Stimulated activated CD4-positive, alpha-beta T cell treated with anti-CD3 and anti-CD28 coated beads, Interleukin-1b, Interleukin-23, amount 100 ng/mL, for 24 hours (primary cell): ENCODE results near the gene TTC14.
A peak's percentile ranks its signal among the peaks of the same experiment; 100 is the strongest.
"Not testable (repeated sequence)": the region's sequence is repeated elsewhere in the genome, so short reads cannot be mapped to it uniquely, and the experiment has no call there.

Experiments used
- DNase-seq, 4 experiments: peaks; one replicate each; pipeline ENCODE4 v3.0.0-alpha.2; 2020; ENCODE audit warnings: low read depth in 4 of 4, low spot score in 1 of 4

Gene TTC14, protein sequence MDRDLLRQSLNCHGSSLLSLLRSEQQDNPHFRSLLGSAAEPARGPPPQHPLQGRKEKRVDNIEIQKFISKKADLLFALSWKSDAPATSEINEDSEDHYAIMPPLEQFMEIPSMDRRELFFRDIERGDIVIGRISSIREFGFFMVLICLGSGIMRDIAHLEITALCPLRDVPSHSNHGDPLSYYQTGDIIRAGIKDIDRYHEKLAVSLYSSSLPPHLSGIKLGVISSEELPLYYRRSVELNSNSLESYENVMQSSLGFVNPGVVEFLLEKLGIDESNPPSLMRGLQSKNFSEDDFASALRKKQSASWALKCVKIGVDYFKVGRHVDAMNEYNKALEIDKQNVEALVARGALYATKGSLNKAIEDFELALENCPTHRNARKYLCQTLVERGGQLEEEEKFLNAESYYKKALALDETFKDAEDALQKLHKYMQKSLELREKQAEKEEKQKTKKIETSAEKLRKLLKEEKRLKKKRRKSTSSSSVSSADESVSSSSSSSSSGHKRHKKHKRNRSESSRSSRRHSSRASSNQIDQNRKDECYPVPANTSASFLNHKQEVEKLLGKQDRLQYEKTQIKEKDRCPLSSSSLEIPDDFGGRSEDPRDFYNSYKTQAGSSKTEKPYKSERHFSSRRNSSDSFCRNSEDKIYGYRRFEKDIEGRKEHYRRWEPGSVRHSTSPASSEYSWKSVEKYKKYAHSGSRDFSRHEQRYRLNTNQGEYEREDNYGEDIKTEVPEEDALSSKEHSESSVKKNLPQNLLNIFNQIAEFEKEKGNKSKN

DNA sequence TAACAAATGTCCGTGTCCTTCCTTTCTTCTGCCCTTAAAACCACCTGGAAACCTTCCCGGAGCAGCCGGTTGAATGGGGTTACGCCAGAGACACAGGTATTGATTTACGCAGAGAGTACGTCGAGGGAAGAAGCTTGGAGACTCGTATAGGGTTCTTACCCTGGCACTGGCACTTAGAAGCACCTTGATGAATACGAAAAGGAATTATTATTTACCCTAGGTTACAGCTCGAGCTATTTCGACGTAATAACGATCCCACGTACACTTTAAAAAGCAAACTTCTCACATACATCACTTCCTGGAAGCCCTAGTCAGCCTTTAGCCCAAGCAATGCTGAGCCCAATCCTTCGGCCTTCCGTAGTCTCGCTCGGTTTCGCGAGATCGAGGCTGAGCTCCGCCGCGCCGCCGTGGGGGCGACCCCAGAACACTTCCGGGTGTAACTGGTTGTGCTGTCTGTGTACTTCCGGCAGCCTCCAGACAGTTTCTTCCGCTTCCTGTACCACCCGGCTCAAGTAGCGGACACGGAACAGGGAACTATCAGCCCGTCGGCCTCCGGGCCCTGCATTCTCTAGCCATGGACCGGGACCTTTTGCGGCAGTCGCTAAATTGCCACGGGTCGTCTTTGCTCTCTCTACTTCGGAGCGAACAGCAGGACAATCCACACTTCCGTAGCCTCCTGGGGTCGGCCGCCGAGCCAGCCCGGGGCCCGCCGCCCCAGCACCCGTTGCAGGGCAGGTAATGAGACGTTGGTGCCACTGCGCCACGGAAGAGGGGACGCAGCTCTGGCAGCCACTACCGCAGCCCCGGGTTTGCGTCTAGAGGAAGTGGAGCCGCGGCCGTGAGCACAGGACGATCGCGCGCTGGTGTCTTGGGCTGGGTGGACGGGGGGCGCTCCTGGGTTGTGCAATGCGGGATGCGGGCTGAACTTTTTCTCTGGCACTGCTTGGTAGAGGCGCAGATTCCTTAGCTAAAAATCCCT is at the start of gene TTC14:
TSS of gene TTC14 (plus strand) at position 476 of the 979 bp plus-strand sequence. CDS start at position 575, 99 bp downstream.
- peak; percentile 77 to 90 (median 86) for DNase-seq

DNA sequence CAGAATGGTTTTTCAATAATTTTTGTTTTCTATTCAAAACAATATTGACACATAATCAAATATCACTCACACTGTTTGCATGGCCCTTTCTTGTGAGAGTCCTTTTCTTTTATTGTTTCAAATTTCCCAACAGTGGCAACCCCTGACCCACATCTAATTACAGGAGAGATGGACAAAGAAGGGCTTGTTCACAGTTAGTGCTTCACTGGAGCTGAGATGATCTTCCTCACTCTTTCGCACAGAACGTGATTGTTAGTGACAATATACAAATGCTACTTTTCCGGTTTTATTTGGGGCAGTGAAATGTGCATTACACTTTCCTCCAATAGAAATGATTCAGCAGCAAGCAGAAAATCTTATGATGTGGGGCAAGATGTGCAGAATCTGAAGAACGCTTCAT is 38.6 kb upstream of the TTC14 start:
- DNase-seq: no peak

DNA sequence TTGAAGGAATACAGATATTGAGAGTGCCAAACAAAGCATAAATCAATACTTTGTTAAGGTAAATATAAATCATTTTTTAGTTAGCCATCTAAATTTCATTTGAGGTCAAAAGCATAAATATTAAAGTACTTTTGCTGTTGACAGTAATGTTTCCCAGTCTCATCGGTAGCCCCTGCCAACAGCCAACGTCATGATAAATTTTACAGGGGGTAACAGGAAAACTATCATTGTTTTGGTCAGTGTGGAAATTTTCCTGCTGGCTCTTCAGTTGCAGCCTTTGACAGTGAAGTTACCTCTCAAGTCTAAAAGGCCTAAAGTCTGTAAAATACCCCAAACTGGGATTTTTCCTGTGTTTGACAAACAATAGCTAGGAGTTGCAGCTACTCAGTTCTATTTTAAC is 37.3 kb upstream of the TTC14 start:
- DNase-seq: no peak

DNA sequence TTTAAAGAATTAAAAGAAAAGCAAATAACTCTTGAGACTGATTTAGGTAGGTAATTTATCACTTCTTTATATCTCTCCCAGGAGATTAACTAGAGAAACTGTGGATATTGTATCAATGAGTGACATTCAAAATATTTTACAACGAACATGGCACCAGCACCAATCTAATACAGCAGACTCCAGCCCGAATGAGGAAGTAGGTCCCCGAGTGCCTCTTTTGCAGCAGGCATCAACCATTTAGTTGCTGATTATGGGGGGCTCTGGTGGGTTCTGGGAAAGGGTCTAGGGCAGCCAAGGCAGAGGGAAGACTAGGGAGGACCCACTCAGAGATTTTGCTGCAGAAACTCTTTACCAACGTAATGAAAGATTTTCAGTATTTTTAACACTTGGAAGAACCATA is 31.7 kb upstream of the TTC14 start:
- no peak for DNase-seq

DNA sequence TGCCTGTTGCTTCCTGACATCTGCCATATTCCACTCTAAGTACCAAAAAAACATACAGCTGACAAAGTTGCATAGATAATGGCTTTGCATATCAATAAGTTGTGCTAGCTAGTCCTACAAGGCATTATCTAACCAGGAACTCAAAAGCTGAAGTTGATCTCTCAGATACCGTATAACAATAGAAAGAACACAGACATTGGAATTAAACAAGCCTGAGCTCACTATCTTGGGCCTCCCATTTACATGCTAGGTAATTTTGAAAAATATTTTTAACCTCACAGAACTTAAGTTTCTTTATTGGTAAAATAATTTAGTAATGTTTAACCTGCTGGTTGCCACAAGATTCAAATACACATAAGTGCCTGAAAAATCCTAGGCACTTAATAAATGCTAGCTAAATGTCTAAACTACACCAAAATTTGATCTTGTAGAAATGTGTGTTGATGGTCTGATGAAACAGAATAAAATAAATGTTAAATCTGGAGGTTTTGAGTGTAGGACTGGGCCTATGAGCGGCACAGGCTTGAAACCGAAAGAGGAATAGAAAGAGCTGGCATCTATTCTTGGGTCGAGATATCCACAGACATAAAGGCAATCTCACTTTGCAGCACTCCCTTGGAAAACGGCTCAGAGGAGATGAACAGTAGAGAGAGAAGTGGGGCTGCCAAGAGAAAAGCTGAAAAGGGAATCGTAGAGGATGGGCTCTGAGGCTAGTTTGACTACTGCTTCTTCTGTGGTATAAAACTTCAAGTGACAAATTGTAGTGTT is 29.9 kb upstream of the TTC14 start:
- no peak for DNase-seq

DNA sequence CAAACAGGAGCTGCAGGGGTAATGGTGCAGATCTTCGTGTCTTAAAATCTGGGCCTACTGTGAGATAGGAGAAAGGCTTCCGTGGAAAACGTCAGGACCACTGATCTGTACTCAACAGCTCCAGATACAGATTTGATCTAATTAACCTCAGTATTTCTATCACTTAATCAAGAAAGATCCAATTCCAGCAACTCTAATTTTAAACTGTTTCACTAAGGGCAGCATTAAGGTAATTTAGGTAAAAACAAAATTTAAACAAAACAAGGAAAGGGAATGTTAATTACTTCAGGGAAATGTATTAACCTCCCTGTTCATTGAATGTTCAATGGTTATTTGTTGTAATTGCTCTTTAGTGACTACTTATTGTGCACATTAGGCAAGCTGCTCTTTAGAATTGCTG is 26.4 kb upstream of the TTC14 start:
- DNase-seq: no peak

DNA sequence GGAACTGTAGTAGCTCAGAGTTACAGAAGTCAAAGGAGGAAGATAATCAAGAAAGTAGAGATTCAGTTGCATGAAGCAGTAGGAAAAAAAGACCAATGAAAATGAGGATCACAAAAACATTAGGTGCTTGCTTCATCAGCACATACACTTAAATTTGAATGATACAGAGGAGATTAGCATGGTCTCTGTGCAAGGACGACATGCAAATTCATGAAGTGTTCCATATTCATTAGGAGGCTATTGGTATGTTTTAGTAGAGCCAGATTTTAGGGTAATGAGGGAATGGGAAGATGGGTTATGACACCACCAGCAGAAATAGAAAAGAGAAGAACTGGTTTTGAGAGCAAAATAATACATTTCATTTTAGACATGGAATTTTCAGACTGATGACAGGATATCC is 21.0 kb upstream of the TTC14 start:
- no peak for DNase-seq

DNA sequence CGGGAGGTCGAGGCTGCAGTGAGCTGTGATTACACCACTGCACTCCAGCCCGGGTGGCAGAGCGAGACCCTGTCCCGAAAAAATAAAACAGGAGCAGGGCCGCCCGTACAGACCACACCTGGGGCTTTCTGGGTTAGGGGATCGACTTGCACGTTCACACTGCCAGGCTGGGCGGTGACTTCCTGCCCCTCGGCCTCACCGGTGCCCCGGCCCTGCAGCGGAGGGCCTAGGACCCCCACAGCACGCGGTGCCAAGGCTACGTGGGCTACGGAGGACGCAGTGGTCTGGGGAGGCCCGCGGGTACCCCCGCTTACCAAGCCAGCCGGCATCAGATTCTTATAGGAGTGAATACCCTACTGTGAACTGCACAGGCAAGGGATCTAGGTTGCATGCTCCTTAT is 11.6 kb upstream of the TTC14 start:
- DNase-seq: no peak

DNA sequence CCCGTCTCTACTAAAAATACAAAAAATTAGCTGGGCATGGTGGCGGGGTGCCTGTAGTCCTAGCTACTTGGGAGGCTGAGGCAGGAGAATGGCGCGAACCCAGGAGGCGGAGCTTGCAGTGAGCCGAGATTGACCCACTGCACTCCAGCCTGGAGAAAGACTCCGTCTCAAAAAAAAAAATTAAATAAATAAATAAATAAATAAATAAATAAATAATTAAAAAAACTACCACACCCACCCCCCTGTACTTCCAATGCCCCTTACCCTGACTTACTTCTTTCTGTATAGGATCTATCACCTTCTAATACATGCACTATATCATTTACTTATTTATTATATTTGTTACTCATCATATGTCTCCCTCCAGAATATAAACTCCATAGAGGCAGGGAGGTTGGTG is 8.3 kb upstream of the TTC14 start:
- DNase-seq: not testable (repeated sequence)

DNA sequence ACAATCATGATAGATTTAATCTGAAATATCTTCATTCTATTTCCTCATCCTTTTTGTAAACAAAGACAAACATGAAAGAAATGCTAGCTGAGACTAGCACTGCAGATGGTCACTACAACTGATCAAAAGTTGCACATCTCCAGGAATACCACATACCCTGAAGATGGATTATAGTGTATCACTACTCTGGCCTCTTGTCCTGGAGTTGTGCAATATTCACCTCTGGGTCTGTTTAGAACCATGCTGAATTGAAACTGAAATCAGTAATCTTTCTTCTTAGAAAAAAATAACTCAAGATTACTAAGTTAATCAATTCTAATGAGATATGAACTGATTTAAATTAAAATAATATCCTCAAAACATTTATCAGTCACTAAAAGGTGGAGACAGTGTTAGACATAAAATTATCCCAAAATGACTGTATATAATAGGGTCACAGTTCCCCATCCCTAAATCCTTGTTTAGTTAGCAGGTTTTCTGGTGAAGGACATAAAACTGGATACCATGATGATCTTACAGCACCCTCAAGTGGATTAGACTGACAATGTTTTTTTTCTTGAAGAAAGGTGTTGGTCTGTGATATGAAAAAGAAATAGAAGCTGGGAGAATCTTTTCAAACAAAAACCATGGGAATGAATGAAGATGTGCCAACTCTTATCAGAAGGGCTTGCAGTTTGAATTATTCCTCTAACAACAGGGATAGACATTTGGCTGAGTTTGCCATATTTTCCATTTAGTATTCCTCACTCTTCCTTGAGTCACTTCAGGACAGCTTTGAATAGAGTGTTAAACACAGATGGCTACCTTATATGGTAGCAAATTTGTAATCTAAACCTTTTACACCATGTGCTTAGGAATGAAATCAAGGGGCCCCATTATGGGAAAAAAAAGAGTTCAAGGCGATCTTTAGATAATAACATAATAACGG is 7.1 kb upstream of the TTC14 start:
- no peak for DNase-seq

DNA sequence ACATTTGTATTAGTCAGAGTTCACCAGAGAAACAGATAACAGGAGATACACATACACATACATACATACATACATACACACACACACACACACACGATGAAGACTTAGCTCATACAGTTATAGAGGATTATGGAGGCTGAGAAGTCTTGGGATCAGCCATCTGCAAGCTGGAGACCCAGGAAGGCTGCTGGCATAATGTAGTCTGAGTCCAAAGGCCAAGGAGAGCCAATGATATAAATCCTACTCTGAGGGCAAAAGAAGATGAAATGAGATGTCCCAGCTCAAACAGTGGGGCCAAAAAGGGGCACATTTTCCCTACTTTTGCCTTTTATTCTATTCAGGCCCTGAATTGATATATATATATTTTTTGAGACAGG is 6.4 kb upstream of the TTC14 start:
- no peak for DNase-seq

DNA sequence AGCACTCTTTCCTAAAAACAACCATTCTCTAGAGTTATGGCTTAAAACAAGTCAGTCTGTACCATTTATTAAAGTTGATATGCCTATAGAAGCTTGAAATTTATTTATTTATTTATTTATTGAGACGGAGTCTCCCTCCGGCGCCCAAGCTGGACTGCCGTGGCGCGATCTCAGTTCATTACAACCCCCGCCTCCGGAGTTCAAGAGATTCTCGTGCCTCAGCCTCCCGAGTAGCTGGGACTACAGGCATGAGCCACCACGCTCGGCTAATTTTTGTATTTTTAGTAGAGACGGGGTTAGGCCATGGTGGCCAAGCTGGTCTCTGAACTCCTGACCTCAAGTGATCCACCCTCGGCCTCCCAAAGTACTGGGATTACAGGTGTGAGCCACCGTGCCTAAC is 1.5 kb upstream of the TTC14 start:
- no peak for DNase-seq

DNA sequence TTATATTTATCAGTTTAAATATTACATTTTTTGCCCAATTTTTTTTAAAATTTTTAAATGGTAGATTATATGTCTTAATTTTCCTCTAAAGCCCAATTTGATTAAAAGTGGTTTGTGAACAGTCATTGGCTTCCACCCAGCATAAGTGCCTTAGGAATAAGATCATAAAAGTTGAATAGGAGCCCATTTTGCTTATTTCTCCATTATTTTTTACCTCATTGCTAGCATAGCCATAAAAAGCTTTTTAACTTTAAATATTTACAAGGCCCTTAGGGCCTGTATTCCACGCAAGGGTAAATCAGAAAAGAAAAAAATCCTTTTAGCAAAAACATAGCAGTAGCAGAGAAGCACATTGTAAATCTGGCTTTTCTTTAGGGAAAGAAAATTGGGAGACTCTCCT is 9.0 kb downstream of the TTC14 start:
- DNase-seq: no peak

DNA sequence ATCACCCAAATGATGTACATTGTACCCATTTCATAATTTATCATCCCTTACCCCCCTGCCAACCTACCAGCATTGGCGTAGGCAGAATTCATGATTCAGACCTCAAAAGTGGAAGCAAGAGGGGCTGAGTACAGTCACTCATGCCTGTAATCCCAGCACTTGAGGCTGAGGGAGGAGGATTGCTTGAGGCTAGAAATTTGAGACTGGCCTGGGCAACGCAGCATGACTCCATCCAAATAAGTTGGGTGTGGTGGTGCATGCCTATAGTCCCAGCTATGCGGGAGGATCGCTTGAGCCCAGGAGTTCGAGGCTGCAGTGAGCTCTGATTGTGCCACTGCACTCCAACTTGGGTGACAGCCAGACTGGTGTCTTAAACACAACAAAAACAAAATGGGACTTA is 10.4 kb downstream of the TTC14 start:
- no peak for DNase-seq

DNA sequence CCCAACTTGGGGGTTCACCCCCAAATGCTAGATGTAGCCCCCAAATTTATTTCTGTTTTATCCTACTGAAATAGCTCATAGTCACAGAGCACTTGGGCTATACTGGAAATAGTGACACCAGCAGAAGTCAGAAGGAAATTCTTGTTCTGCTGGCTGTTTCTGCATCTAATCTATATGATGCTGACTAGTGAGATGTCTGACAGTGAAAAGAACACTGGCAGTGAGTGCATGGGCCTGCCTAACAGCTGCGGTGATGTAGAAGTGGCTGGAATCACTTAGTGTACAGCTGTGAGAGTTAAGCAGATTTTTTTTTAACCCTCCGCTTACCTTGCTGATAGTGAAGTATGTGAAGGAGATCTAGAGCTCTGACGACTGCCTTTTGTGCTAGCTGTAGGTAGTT is 14.0 kb downstream of the TTC14 start:
- no peak for DNase-seq

DNA sequence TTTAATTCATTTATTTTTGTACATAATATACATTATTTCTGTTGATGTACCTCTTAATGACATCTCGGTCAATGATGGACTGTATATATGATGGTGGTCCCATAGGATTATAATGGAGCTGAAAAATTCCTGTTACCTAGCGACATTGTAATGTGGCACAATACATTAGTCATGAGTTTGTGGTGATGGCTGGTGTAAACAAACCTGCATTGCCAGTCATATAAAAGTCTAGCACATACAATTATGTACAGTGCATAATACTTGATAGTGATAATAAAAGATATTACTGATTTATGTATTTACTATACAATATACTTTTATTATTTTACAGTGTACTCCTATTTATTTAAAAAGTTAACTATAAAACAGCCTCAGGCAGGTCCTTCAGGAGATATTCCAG is 15.1 kb downstream of the TTC14 start:
- no peak for DNase-seq

DNA sequence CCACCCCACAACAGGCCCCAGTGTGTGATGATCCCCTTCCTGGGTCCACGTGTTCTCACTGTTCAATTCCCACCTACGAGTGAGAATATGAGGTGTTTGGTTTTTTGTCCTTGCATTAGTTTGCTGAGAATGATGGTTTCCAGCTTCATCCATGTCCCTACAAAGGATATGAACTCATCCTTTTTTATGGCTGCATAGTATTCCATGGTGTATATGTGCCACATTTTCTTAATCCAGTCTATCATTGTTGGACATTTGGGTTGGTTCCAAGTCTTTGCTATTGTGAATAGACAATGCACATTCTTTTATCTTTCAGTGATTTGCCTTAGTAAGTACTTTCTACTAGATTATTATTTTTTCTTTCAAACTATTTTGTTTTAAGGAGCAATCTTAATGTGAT is 16.6 kb downstream of the TTC14 start:
- not testable (repeated sequence) for DNase-seq

DNA sequence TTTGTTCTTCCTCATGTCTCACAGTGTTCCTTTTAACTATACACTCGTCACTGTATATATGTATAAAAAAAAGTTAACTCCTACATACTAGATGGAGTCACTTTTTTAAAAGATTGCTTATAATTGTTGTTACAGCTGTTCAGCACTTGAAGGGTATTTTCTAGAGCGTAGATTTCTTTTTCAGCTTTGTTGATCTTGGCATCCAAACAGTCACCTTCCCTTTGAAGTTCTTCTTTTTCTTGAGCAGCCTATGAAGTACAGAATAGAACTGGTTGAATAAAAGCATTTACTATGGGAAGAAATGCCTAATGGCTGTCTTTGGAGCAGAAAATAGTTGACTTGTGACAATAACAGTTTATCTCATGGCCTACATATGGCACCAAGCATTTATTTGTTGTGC is 17.8 kb downstream of the TTC14 start:
- no peak for DNase-seq

DNA sequence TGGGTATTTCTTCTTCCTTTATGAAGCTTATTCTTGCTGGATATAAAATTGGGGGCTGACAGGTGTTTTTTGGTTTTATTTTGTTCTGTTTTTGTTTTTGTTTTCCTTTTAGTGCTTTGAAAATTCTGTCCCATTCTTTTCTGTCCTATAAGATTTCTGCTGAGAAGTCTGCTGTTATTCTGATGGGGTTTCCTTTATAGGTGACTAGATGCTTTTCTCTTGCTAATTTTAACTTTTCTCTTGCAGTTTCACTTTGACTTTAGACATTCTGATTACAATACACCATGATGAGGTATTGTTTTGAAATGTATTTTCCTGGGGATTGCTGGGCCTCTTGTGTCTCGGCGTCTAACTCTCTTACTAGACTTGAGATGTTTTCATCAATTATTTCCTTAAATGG is 22.8 kb downstream of the TTC14 start:
- no peak for DNase-seq

DNA sequence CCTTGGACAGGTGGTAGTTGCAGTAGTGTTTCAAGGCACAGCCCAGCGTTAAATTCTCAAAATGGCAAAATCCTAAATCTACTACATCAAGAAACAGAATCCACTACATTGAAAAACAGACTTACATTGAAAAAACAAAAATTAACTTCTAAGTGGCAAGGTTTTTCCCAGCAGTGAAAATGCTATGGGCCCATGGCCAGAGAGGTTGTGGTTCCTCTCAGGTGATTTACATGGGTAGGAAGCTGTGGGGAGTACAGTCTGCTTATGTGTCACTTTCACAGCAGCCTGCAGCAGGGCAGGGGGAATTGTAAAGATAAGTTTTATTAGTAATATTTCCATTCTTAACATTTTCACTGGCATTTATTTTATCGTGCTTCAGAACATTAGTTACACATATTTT is 24.9 kb downstream of the TTC14 start:
- no peak for DNase-seq
